Measurements from ENCODE around the gene MASP2.
A peak's percentile ranks its signal among the peaks of the same experiment; 100 is the strongest.
"Not testable (repeated sequence)": the region's sequence is repeated elsewhere in the genome, so short reads cannot be mapped to it uniquely, and the experiment has no call there.

MASP2 gene

DNA sequence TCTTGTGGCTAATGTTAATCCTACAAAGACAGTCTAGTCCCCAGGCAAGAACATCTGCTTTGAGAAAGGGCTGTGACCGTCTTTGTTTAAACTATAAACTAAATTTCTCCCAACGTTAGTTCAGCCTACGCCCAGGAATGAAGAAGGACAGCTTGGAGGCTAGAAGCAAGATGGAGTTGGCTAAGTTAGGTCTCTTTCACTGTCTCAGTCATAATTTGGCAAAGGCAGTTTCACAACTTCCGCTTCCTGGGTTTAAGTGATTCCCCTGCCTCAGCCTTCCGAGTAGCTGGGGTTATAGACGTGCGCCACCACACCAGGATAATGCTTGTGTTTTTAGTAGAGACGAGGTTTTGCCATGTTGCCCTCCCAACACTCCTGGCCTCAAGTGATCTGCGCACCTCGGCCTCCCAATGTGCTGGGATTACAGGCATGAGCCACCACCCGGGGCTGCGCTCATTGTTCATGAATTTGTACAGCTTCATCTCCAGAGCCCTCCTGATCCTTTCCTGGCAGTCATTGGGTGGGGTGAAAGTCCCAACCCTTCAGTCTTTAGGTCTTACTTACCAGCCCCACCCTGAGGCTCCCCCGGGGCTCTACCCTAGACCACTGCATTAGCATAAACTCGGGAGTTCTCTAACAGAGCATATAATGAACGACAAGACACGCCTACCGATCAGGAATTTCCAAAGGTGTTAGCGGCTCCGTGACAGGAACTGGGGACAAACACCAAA is 4.9 kb upstream of the MASP2 start:
- Histone ChIP-seq H3K4me2 (ENCODE audit: low read length) (peak overlapping the region; percentile 27; the same call in 1 of the 2 replicates), H4K20me1 (ENCODE audit: insufficient read depth, low read length) (no peaks in the 10 kb centered on the region), H3K27ac (ENCODE audit: low read depth, low read length, poor library complexity, severe bottlenecking) (peak overlapping the region; percentile 59), H3K4me3 (ENCODE audit: low read depth, low read length, poor library complexity, severe bottlenecking) (no peak overlapping the region), H3K27me3 (ENCODE audit: insufficient read depth, low read length) (no peaks in the 10 kb centered on the region), H3K79me2 (ENCODE audit: insufficient read depth, low read length) (no peaks in the 10 kb centered on the region), H2AFZ (ENCODE audit: low read length) (peak overlapping the region; percentile 94), H3K9me3 (ENCODE audit: low read length) (no peaks in the 10 kb centered on the region), H3K36me3 (ENCODE audit: insufficient read depth, low read length) (peaks cover 26% of the 10 kb centered on the region), H3K4me1 (ENCODE audit: insufficient read depth, low read length, severe bottlenecking) (peaks cover 27% of the 10 kb centered on the region), H3K9me2 (ENCODE audit: low read depth, low read length) (no peaks in the 10 kb centered on the region), H3F3A (ENCODE audit: insufficient read depth, low read length) (no peaks in the 10 kb centered on the region), H3K9ac (ENCODE audit: low read length) (no peak overlapping the region; the same call in 1 of the 2 replicates)
- no peak for TF ChIP-seq CTCF (IDR thresholded peaks at IDR 0.05; ENCODE audit: low read length)
- no peak for TF ChIP-seq EZH2 (IDR thresholded peaks at IDR 0.05; ENCODE audit: borderline replicate concordance, low read length)

DNA sequence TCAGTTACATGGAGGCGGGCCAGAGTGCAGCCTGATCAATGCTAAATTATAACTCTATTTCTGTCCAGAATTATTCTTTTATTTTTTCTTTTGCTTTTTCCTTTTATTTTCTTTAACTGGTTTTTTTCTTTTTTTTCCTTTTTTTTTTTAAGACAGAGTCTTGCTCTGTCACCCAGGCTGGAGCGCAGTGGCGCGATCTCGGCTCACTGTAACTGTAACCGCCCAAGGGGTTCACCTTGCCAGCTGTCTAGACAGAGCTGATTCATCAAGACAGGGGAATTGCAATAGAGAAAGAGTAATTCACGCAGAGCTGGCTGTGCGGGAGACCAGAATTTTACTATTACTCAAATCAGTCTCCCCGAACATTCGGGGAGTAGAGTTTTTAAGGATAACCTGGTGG is 4.1 kb upstream of the MASP2 start:
- Histone ChIP-seq H3K4me1 (ENCODE audit: insufficient read depth, low read length, severe bottlenecking) (peaks cover 27% of the 10 kb centered on the region), H3K36me3 (ENCODE audit: insufficient read depth, low read length) (peaks cover 18% of the 10 kb centered on the region)
- H3K9me3 ChIP-seq (ENCODE audit: low read length); H3K4me2 ChIP-seq (ENCODE audit: low read length); H3F3A ChIP-seq (ENCODE audit: insufficient read depth, low read length); H3K27me3 ChIP-seq (ENCODE audit: insufficient read depth, low read length); H3K27ac ChIP-seq (ENCODE audit: low read depth, low read length, poor library complexity, severe bottlenecking); H3K79me2 ChIP-seq (ENCODE audit: insufficient read depth, low read length); H4K20me1 ChIP-seq (ENCODE audit: insufficient read depth, low read length); H3K4me3 ChIP-seq (ENCODE audit: low read depth, low read length, poor library complexity, severe bottlenecking); H3K9me2 ChIP-seq (ENCODE audit: low read depth, low read length); H2AFZ ChIP-seq (ENCODE audit: low read length); H3K9ac ChIP-seq (ENCODE audit: low read length): not testable (repeated sequence)

- Histone ChIP-seq H3K4me3 (ENCODE audit: low read depth, low read length, poor library complexity, severe bottlenecking) (no peak overlapping the region), H3K4me2 (ENCODE audit: low read length) (no peak overlapping the region), H3K9me3 (ENCODE audit: low read length) (no peaks in the 10 kb centered on the region), H2AFZ (ENCODE audit: low read length) (no peak overlapping the region), H3K9me2 (ENCODE audit: low read depth, low read length) (no peaks in the 10 kb centered on the region), H4K20me1 (ENCODE audit: insufficient read depth, low read length) (no peaks in the 10 kb centered on the region), H3K36me3 (ENCODE audit: insufficient read depth, low read length) (no peaks in the 10 kb centered on the region), H3K9ac (ENCODE audit: low read length) (no peak overlapping the region), H3K79me2 (ENCODE audit: insufficient read depth, low read length) (no peaks in the 10 kb centered on the region), H3K27ac (ENCODE audit: low read depth, low read length, poor library complexity, severe bottlenecking) (no peak overlapping the region), H3K27me3 (ENCODE audit: insufficient read depth, low read length) (no peaks in the 10 kb centered on the region), H3K4me1 (ENCODE audit: insufficient read depth, low read length, severe bottlenecking) (peaks cover under 1% of the 10 kb centered on the region), H3F3A (ENCODE audit: insufficient read depth, low read length) (no peaks in the 10 kb centered on the region)
- no peak for TF ChIP-seq EZH2 (IDR thresholded peaks at IDR 0.05; ENCODE audit: borderline replicate concordance, low read length)
- TF ChIP-seq CTCF (IDR thresholded peaks at IDR 0.05; ENCODE audit: low read length), result no peak
These were observed 821 bp downstream of the MASP2 start for GRCh38 chr1:11046270-11046566.

Data from OCI-LY1 (cell line).